Superior temporal gyrus (tissue), 1 donor: Measurements from ENCODE around the gene BTBD8.

Source experiments
- DNase-seq: peaks from one replicate; pipeline ENCODE4 v3.0.0-alpha.2; 2016; ENCODE audit errors: extremely low spot score

BTBD8 gene

GRCh38 chr1:92094090-92094489 is 13.9 kb downstream of the BTBD8 start:
- no peak for DNase-seq

- DNase-seq: no peak
Observed at GRCh38 chr1:92094595-92094994, 14.4 kb downstream of the BTBD8 start.

GRCh38 chr1:92095874-92096273 is 15.7 kb downstream of the BTBD8 start:
- DNase-seq: no peak

DNA sequence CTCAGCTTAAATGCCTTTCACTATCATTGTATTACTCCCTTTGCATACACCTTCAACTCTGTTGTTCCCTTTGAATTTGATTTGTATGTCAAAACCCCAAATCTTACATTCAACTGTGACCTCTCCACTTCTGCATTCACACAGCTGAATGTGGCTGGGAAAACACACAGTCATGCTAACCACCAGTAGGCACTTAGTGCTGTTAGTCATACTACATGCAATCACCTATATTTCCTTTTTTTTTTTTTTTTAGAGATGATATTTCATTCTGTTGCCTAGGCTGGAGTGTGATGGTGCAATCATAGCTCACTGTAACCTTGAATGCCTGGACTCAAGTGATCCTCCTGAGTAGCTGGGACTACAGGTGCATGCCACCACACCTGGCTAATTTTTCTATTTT is 16.2 kb downstream of the BTBD8 start:
- DNase-seq: no peak

- DNase-seq: no peak
Observed at GRCh38 chr1:92105546-92106081, 25.5 kb downstream of the BTBD8 start.

DNA sequence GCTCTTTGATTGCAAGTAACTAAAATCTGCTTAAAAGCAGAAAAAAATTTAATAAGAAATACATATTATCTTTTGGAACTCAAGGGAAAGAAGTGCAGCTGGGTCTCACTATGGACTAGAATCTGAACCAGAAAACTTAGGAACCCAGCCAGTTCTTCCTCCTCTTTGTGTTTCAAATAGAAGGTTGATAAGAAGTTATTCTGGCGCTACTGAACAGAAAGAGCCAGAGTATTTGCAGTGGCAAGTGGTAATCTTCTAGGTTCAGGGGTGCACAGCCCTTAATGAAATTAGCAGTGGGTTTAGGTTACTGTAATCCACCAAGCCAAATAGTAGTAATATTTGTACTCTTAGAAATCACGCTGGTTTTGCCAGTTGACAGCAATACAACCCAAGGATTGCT is 28.5 kb downstream of the BTBD8 start:
- no peak for DNase-seq

DNA sequence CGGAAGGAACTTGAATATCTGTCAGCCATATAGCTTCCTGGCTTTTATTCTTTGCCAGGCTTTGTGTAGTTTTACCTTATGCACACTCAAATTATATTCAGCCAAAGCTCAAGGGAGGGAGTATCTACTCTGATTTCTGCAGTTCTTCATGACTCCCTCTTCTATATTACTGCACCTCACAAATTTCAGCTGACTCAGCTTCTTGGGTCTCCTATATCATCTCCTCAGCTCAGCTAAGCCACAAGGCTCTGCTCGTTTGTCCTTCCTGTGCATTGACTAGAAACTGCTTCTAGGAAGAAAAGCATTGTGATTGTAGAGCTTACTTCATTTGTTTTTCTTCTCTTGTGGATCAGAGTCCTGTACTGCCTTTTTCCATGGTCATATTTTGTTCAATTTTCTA is 37.4 kb downstream of the BTBD8 start:
- no peak for DNase-seq

DNA sequence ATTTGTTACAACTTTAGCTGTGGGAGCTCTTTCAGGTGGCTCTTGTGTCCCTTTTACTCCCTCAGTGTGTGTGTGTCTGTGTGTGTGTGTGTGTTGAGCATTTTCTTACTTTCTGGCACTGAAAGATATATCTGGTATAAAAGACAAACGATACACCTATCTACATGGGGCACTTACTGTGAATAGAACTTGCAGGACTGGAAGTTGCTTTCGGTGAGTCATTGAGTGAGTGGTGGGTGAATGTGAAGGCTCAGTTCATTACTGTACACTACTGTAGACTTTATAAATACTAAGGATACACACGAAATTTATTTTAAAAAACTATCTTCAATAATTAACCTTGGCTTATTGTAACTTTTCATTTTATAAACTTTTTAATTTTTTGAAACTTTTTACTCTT is 38.7 kb downstream of the BTBD8 start:
- no peak for DNase-seq

- no peak for DNase-seq
Observed at GRCh38 chr1:92123868-92124267, 43.7 kb downstream of the BTBD8 start.

DNA sequence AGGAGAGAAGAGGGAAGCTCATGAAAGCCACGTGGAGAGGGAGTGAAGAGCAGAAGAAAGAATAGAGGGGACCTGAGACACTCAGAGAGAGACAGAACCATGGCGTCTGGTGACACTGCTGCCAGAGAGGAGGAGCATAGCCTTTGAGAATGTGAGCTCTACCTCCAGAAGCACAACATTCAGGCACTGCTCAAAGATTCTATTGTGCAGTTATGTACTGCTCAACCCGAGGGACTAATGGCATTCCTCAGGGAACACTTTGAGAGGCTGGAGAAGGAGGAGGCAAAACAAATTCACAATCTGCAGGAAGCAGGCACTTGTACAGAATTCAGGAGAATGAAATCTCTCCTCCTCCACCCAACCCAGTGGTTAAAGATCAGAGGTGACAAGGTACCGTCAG is 45.1 kb downstream of the BTBD8 start:
- no peak for DNase-seq

DNA sequence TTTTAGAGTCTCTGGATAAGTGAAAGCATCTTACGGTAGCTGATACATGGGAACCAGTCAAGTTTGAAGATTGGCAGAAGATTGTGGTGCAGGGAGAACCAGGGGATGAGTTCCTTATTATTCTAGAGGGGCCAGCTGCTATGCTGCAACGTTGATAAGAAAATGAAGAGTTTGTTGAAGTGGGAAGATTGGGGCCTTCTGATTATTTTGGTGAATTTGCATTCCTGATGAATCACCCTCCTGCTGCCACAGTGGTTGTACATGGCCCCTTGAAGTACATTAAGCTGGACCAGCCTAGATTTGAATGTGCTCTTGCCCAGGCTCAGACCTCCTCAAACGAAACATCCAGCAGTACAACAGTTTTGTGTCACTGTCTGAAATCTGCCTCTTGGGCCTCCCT is 45.9 kb downstream of the BTBD8 start:
- DNase-seq: no peak

GRCh38 chr1:92134331-92134730 is 54.2 kb downstream of the BTBD8 start:
- no peak for DNase-seq

GRCh38 chr1:92136341-92136740 is 56.2 kb downstream of the BTBD8 start:
- no peak for DNase-seq

DNA sequence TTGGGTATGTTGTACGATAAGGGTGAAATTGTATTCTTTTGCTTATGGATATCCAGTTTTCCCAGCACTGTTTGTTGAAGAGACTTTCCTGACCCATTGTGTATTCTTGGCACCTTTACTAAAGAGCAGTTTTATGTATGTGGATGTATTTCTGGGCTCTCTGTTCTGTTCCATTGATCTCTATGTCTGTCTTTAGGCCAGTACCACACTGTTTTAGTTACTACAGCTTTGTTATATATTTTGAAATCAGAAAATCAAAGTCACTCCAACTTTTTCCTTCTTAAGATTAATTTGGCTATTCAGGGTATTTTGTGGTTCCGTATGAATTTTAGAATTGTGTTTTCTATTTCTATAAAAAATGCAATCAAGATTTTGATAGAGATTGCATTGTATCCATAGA is 74.8 kb downstream of the BTBD8 start:
- DNase-seq: no peak

GRCh38 chr1:92159593-92159992 is 79.4 kb downstream of the BTBD8 start:
- DNase-seq: no peak

DNA sequence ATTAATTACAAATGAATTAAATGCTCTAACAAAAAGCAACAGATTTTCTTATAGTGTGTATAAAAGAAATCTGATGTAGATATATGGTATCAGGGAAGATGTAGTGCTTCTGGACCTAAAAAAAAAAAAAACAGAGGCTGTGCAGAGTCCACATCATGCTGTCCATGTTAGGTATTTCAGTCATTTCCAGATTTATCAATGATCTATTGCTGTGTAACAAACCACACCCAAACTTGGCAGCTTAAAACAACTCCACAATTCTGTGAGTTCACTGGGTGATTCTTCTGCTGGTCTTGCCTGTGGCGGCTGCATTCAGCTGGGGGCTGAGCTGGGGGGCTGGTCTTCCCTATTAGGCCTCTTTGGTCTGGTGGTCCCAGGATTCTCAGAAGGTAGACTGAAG is 85.2 kb downstream of the BTBD8 start:
- DNase-seq: no peak

GRCh38 chr1:92167151-92167550 is 87.0 kb downstream of the BTBD8 start:
- DNase-seq: no peak

DNA sequence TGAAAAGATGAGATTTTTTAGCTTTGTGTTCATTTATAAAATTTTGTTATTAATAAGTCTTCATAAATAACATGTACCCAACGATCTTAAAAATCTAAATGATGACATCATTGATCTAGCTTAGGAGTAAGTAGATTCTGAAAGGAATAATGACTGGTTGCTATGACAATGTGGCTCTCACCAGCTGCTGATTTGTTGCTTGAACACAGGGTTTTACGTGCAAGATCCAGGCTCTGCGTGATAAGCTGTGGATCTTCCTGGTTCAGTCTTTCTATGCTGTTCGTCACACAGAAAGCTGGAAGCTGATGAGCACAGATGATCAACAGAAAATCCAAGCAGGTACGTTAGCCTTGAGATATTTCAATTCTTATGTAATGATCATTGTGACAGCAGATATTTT is 88.5 kb downstream of the BTBD8 start:
- peak; percentile 78 for DNase-seq

- DNase-seq: no peak
Observed at GRCh38 chr1:92169214-92170005, 89.3 kb downstream of the BTBD8 start.

GRCh38 chr1:92184632-92185031 is 104.5 kb downstream of the BTBD8 start:
- no peak for DNase-seq

DNA sequence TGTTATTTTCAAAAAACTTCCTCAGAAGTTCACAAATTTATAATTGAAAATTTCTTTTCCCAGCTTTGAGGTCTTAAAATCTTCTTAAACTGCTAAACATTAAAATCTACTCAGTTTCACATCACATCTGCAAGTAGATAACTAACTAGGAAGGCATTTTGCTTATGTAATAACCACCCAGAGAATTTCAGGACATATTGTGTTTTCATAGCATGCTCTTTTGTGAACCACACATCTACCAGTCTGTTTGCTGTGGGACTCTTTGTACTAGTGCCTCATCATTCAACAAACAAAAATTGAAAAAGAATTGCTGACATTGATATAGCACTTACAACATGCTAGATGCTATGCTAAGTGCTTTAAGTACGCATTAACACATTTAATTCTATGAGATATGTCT is 105.9 kb downstream of the BTBD8 start:
- DNase-seq: no peak

GRCh38 chr1:92188436-92189255 is 108.5 kb downstream of the BTBD8 start:
- no peak for DNase-seq

- no peak for DNase-seq
Observed at GRCh38 chr1:92191726-92192125, 111.6 kb downstream of the BTBD8 start.
